GM23248 (cell line): ENCODE measurements around the gene ATL1. TPM values are rescaled to one million over a fixed set of nuclear protein-coding genes. Genes with fewer than 3 reads are reported as not detected.

Source experiments
- DNase-seq: peaks from one replicate; pipeline ENCODE4 v3.0.0-alpha.2; 2015
- H2AFZ ChIP-seq: fragments of 200-600 bp; sonication (generic); 2 replicates; pipeline ENCODE4 v1.6.1; 2016; ENCODE audit warnings: antibody characterized with exemption
- H3F3A ChIP-seq: fragments of 200-600 bp; sonication (generic); 2 replicates; pipeline ENCODE4 v1.6.1; 2016; ENCODE audit warnings: mild to moderate bottlenecking, antibody characterized with exemption, mixed run types; ENCODE audit not compliant: insufficient read depth
- H3K27ac ChIP-seq: fragments of 200-600 bp; sonication (generic); 2 replicates; pipeline ENCODE4 v1.5.1; 2016; ENCODE audit warnings: mild to moderate bottlenecking
- H3K27me3 ChIP-seq: fragments of 200-600 bp; sonication (generic); replicated peaks from 2 replicates; pipeline ENCODE4 v1.6.1; 2016; ENCODE audit warnings: mild to moderate bottlenecking; ENCODE audit not compliant: insufficient read depth
- H3K36me3 ChIP-seq: fragments of 200-600 bp; sonication (generic); 2 replicates; pipeline ENCODE4 v1.6.1; 2016; ENCODE audit warnings: low read depth, mild to moderate bottlenecking
- H3K4me1 ChIP-seq: fragments of 200-600 bp; sonication (generic); 2 replicates; pipeline ENCODE4 v1.6.1; 2016; ENCODE audit warnings: mild to moderate bottlenecking; ENCODE audit not compliant: insufficient read depth
- H3K4me2 ChIP-seq: fragments of 200-600 bp; sonication (generic); one replicate; pipeline ENCODE4 v1.6.1; 2016; ENCODE audit warnings: mild to moderate bottlenecking; ENCODE audit not compliant: unreplicated experiment
- H3K4me3 ChIP-seq: fragments of 200-600 bp; sonication (generic); 2 replicates; pipeline ENCODE4 v1.5.1; 2016; ENCODE audit warnings: mild to moderate bottlenecking
- H3K79me2 ChIP-seq: fragments of 200-600 bp; sonication (generic); 2 replicates; pipeline ENCODE4 v1.6.1; 2016; ENCODE audit warnings: mild to moderate bottlenecking; ENCODE audit not compliant: insufficient read depth
- H3K9ac ChIP-seq: fragments of 200-600 bp; sonication (generic); 2 replicates; pipeline ENCODE4 v1.6.1; 2016; ENCODE audit warnings: mild to moderate bottlenecking
- H3K9me2 ChIP-seq: fragments of 200-600 bp; sonication (generic); 2 replicates; pipeline ENCODE4 v1.6.1; 2016; ENCODE audit warnings: mixed run types, mild to moderate bottlenecking, moderate library complexity; ENCODE audit not compliant: insufficient read depth
- H3K9me3 ChIP-seq: fragments of 200-600 bp; sonication (generic); one replicate; pipeline ENCODE4 v1.6.1; 2017; ENCODE audit warnings: low read depth
- H4K20me1 ChIP-seq: fragments of 200-600 bp; sonication (generic); 2 replicates; pipeline ENCODE4 v1.6.0; 2016; ENCODE audit not compliant: insufficient read depth
- EZH2 ChIP-seq: fragments of 200-600 bp; sonication (generic); IDR thresholded peaks from 2 replicates; pipeline ENCODE4 v1.6.1; 2018; ENCODE audit warnings: antibody characterized with exemption, mild to moderate bottlenecking; ENCODE audit not compliant: insufficient read depth, poor library complexity, severe bottlenecking
- EZH2phosphoT487 ChIP-seq: fragments of 200-600 bp; sonication (generic); IDR thresholded peaks from 2 replicates; pipeline ENCODE4 v1.6.1; 2018; ENCODE audit warnings: antibody characterized with exemption, moderate library complexity, mild to moderate bottlenecking, low read depth; ENCODE audit not compliant: insufficient read depth
- WGBS, 2 experiments: methylation state at CpG; one replicate each; pipeline ENCODE4 v1.1.6; 2015 to 2017; ENCODE audit warnings: low lambda C conversion rate in 2 of 2, low coverage in 1 of 2; ENCODE audit errors: missing lambda C conversion rate in 2 of 2; 5-methylcytosine and 5-hydroxymethylcytosine counted together
- in situ Hi-C: fragments of 300-500 bp; cut with MboI; formaldehyde crosslinking; loops from 2 replicates; pipeline ENCODE4 v1.15.0; 2020
- polyA plus RNA-seq: library from polyadenylated mRNA; unstranded; fragments of >200 nt; fragmentation: Nextera tagmentation; extraction: Ambion mirVana; gene quantifications from 2 replicates; pipeline ENCODE4 v1.2.1, GENCODE V29; 2016
- total RNA-seq: library from RNA; depleted of rRNA; stranded (reverse); fragments of >200 nt; shearing (Covaris generic); gene quantifications from 2 replicates; pipeline ENCODE4 v1.2.3, GENCODE V29; 2014

ATL1 gene
- total and polyA plus RNA-seq, 2 experiments from 2014 or later = 10.8 to 11.4 TPM

DNA sequence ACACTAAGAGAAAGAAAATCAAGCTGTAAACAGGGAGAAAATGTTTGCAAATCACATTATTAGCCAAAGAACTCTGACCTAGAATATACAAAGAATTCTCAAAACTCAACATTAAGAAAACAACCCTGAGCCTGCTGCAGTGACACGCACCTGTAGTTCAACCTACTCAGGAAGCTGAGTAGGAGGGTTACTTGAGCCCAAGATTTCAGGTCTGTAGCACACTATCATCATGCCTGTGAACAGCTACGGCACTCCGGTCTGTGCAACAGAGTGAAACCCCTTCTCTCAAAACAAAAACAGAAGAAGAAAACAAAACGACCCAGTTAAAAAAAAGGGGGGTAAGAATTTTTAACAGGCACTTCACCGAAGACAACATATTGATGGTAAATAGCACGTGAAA is 87.3 kb downstream of the ATL1 start:
- no peaks in the 10 kb centered on the region for H4K20me1 ChIP-seq
- in situ Hi-C loops = no loop called here
- H3F3A ChIP-seq = peaks cover 26% of the 10 kb centered on the region
- H3K27ac ChIP-seq = peak overlapping the region; percentile 40
- DNase-seq = no peak
- no peaks in the 10 kb centered on the region for H3K27me3 ChIP-seq
- peaks cover 83% of the 10 kb centered on the region for H3K79me2 ChIP-seq
- peaks cover 37% of the 10 kb centered on the region for H3K4me1 ChIP-seq
- no peaks in the 10 kb centered on the region for H3K9me3 ChIP-seq
- no peaks in the 10 kb centered on the region for H3K9me2 ChIP-seq
- no peak overlapping the region for H2AFZ ChIP-seq
- H3K9ac ChIP-seq = peak overlapping the region; percentile 14; the same call in 1 of the 2 replicates
- H3K4me2 ChIP-seq = peak overlapping the region; percentile 19
- H3K4me3 ChIP-seq = no peak overlapping the region
- H3K36me3 ChIP-seq = peaks cover 11% of the 10 kb centered on the region
- no peak for TF ChIP-seq EZH2phosphoT487
- TF ChIP-seq EZH2 = no peak
- 41 to 49% methylated on average over 6 of the region's 6 CpGs for WGBS, 2 experiments

GRCh38 chr14:50647753-50648152 is 87.8 kb downstream of the ATL1 start:
- peak; percentile 53 for DNase-seq
- Histone ChIP-seq H4K20me1 (no peaks in the 10 kb centered on the region), H3K36me3 (peaks cover 11% of the 10 kb centered on the region), H3K9me2 (no peaks in the 10 kb centered on the region), H2AFZ (no peak overlapping the region), H3K4me1 (peaks cover 37% of the 10 kb centered on the region), H3K4me2 (peak overlapping the region; percentile 19), H3K9ac (peak overlapping the region; percentile 14; the same call in 1 of the 2 replicates), H3K79me2 (peaks cover 83% of the 10 kb centered on the region), H3F3A (peaks cover 26% of the 10 kb centered on the region), H3K27me3 (no peaks in the 10 kb centered on the region), H3K9me3 (no peaks in the 10 kb centered on the region), H3K4me3 (no peak overlapping the region), H3K27ac (peak overlapping the region; percentile 40)
- in situ Hi-C loops = no loop called here
- no peak for TF ChIP-seq EZH2

DNA sequence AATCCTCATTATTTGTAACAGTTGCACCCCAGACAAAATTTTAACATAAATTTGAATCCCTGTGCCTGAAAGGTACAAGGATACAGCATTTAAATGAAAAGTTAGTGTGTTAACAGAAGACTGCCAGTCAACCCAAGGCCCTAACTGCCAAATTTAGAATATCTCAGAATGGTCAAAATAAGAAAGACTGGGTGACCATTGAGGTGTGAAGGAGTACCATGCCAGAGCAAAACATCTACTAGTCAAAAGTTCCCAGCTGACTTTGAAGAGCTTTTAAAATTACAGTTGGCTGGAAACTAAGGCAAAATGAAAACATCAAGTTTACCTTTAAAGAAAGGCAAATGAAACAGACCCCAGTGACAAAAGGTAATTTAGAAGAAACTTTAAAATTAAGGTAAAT is 89.7 kb downstream of the ATL1 start:
- Histone ChIP-seq H3F3A (peaks cover 26% of the 10 kb centered on the region), H3K9me2 (no peaks in the 10 kb centered on the region), H3K27me3 (no peaks in the 10 kb centered on the region), H3K4me2 (no peak overlapping the region), H3K79me2 (peaks cover 83% of the 10 kb centered on the region), H3K27ac (no peak overlapping the region), H3K9ac (no peak overlapping the region), H4K20me1 (no peaks in the 10 kb centered on the region), H3K36me3 (0 out of 2 replicates have a peak, but pooled peaks cover under 1% of the 10 kb centered on the region), H3K9me3 (no peaks in the 10 kb centered on the region), H3K4me3 (no peak overlapping the region), H2AFZ (no peak overlapping the region), H3K4me1 (peaks cover 43% of the 10 kb centered on the region)
- TF ChIP-seq EZH2 (no peak), EZH2phosphoT487 (no peak)
- no peak for DNase-seq
- in situ Hi-C loops = no loop called here

- no peaks in the 10 kb centered on the region for H3K9me3 ChIP-seq
- H3F3A ChIP-seq = peaks cover 28% of the 10 kb centered on the region
- WGBS, 2 experiments = 84 to 87% methylated on average over 6 of the region's 6 CpGs
- no peak overlapping the region for H3K9ac ChIP-seq
- peaks cover 36% of the 10 kb centered on the region for H3K4me1 ChIP-seq
- peaks cover 95% of the 10 kb centered on the region for H3K79me2 ChIP-seq
- H3K9me2 ChIP-seq = no peaks in the 10 kb centered on the region
- in situ Hi-C loops = no loop called here
- peaks cover 7% of the 10 kb centered on the region; the same call in 1 of the 2 replicates for H3K36me3 ChIP-seq
- no peak overlapping the region for H2AFZ ChIP-seq
- H3K4me2 ChIP-seq = no peak overlapping the region
- TF ChIP-seq EZH2phosphoT487 (no peak), EZH2 (no peak)
- H3K27me3 ChIP-seq = no peaks in the 10 kb centered on the region
- no peak for DNase-seq
- H4K20me1 ChIP-seq = no peaks in the 10 kb centered on the region
- H3K4me3 ChIP-seq = no peak overlapping the region
- H3K27ac ChIP-seq = no peak overlapping the region
Observed at GRCh38 chr14:50656776-50657175, 96.8 kb downstream of the ATL1 start.

- H3F3A ChIP-seq = peaks cover 28% of the 10 kb centered on the region
- peaks cover 7% of the 10 kb centered on the region; the same call in 1 of the 2 replicates for H3K36me3 ChIP-seq
- H3K9me2 ChIP-seq = no peaks in the 10 kb centered on the region
- no peaks in the 10 kb centered on the region for H3K27me3 ChIP-seq
- in situ Hi-C loops = no loop called here
- peak overlapping the region; percentile 57 for H3K9ac ChIP-seq
- no peak for TF ChIP-seq EZH2
- no peak for TF ChIP-seq EZH2phosphoT487
- H3K4me3 ChIP-seq = peak overlapping the region; percentile 57
- WGBS, 2 experiments = 10 to 15% methylated on average over 2 of the region's 2 CpGs
- no peaks in the 10 kb centered on the region for H4K20me1 ChIP-seq
- H2AFZ ChIP-seq = peak overlapping the region; percentile 48
- peaks cover 95% of the 10 kb centered on the region for H3K79me2 ChIP-seq
- H3K9me3 ChIP-seq = no peaks in the 10 kb centered on the region
- peak overlapping the region; percentile 72 for H3K4me2 ChIP-seq
- peaks cover 30% of the 10 kb centered on the region for H3K4me1 ChIP-seq
- peak; percentile 52 for DNase-seq
- peak overlapping the region; percentile 73 for H3K27ac ChIP-seq
Observed at GRCh38 chr14:50657753-50658152, 97.8 kb downstream of the ATL1 start.
